Measurements from ENCODE around the gene CLEC12A. TPM values are rescaled to one million over a fixed set of nuclear protein-coding genes. Genes with fewer than 3 reads are reported as not detected.

Gene CLEC12A
- total RNA-seq, 1 donor from 2014 or later, result not detected

GRCh38 chr12:9977916-9978315 lies 6.7 kb downstream of the CLEC12A start:
- Mint-ChIP-seq H3K9me3 (ENCODE audit: unreplicated experiment) (peaks cover 4% of the 10 kb centered on the region), H3K4me3 (ENCODE audit: unreplicated experiment) (no peak overlapping the region), H3K27ac (ENCODE audit: unreplicated experiment) (no peak overlapping the region), H3K36me3 (ENCODE audit: unreplicated experiment) (no peaks in the 10 kb centered on the region), H3K27me3 (ENCODE audit: unreplicated experiment) (peaks cover 23% of the 10 kb centered on the region), H3K4me1 (ENCODE audit: unreplicated experiment) (no peaks in the 10 kb centered on the region)
- TF ChIP-seq CTCF (IDR thresholded peaks at IDR 0.05), result no peak
- no peak for DNase-seq (ENCODE audit: extremely low spot score, unreplicated experiment)

DNA sequence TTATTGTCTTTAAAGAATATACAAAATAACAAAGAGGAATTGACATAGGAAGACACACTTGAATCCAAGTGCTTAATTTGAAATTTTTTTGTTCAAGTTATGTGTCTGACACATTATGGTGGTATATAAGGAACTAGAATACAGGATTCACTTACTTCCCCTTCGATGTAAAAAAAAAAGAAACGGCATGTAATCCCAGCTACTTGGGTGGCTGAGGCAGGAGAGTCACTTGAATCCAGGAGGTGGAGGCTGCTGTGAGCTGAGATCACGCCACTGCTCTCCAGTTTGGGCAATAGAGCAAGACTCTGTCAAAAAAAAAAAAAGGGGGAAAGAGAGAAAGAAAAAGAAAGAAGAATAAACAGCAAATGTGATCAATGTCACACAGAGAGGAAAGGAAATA lies 8.9 kb downstream of the CLEC12A start:
- Mint-ChIP-seq H3K9me3 (ENCODE audit: unreplicated experiment) (peaks cover 2% of the 10 kb centered on the region), H3K27me3 (ENCODE audit: unreplicated experiment) (peaks cover 22% of the 10 kb centered on the region), H3K4me1 (ENCODE audit: unreplicated experiment) (no peaks in the 10 kb centered on the region), H3K27ac (ENCODE audit: unreplicated experiment) (no peak overlapping the region), H3K4me3 (ENCODE audit: unreplicated experiment) (no peak overlapping the region), H3K36me3 (ENCODE audit: unreplicated experiment) (no peaks in the 10 kb centered on the region)
- DNase-seq (ENCODE audit: extremely low spot score, unreplicated experiment), result no peak
- TF ChIP-seq CTCF (IDR thresholded peaks at IDR 0.05), result no peak

DNA sequence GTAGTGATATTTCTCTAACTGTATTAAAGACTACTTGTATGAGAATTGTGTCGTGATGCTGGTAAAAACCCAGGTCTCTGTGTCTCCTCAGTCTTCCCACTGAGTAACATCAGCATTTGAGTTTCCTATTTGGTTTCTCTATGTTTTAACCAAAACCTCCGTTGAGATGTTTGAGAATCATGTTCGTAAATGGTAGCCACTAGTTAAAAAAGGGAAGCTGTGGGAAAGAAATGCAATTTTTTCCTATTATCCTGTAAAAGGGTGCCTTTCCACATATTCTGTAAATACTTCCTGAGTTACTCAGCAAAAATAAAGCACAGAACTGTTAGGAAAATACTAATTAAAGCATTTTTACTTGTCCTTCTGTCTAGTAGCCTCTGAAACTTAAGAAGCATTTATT lies 20.7 kb downstream of the CLEC12A start:
- Mint-ChIP-seq H3K9me3 (ENCODE audit: unreplicated experiment) (no peaks in the 10 kb centered on the region), H3K27ac (ENCODE audit: unreplicated experiment) (no peak overlapping the region), H3K27me3 (ENCODE audit: unreplicated experiment) (peaks cover 15% of the 10 kb centered on the region), H3K4me1 (ENCODE audit: unreplicated experiment) (no peaks in the 10 kb centered on the region), H3K36me3 (ENCODE audit: unreplicated experiment) (no peaks in the 10 kb centered on the region), H3K4me3 (ENCODE audit: unreplicated experiment) (no peak overlapping the region)
- TF ChIP-seq CTCF (IDR thresholded peaks at IDR 0.05), result no peak
- DNase-seq (ENCODE audit: extremely low spot score, unreplicated experiment), result no peak

DNA sequence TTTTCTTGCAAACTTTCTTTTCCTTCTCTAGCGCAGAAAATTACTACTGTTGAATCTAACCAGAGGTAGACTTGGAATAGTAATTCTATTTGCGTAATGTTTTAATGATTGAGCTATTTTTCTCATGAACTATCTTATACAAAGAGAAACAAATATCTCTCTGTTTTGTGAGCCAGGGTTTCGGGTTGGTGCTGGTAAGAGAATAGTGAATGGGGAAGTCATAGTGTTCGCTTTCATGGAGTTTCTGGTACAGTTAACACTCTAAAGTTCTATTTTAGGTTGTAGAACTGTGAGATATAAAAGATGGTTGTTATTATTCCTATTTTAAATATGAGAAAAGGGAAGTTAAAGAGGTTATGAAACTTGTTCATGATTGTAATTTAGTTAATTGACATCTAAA lies 21.1 kb downstream of the CLEC12A start:
- H3K4me3 Mint-ChIP-seq (ENCODE audit: unreplicated experiment), result no peak overlapping the region
- no peaks in the 10 kb centered on the region for H3K4me1 Mint-ChIP-seq (ENCODE audit: unreplicated experiment)
- TF ChIP-seq CTCF (IDR thresholded peaks at IDR 0.05), result no peak
- peaks cover 15% of the 10 kb centered on the region for H3K27me3 Mint-ChIP-seq (ENCODE audit: unreplicated experiment)
- no peak overlapping the region for H3K27ac Mint-ChIP-seq (ENCODE audit: unreplicated experiment)
- H3K36me3 Mint-ChIP-seq (ENCODE audit: unreplicated experiment), result no peaks in the 10 kb centered on the region
- H3K9me3 Mint-ChIP-seq (ENCODE audit: unreplicated experiment), result no peaks in the 10 kb centered on the region
- DNase-seq (ENCODE audit: extremely low spot score, unreplicated experiment), result no peak

- TF ChIP-seq CTCF (IDR thresholded peaks at IDR 0.05), result no peak
- Mint-ChIP-seq H3K4me3 (ENCODE audit: unreplicated experiment) (no peak within 1 kb of the TSS), H3K9me3 (ENCODE audit: unreplicated experiment) (no peaks in the 10 kb centered on the region), H3K27ac (ENCODE audit: unreplicated experiment) (no peak within 1 kb of the TSS), H3K36me3 (ENCODE audit: unreplicated experiment) (no peaks in the 10 kb centered on the region), H3K27me3 (ENCODE audit: unreplicated experiment) (peaks cover 27% of the 10 kb centered on the region), H3K4me1 (ENCODE audit: unreplicated experiment) (no peaks in the 10 kb centered on the region)
- no peak for DNase-seq (ENCODE audit: extremely low spot score, unreplicated experiment)
Observed at GRCh38 chr12:9999016-9999415, 27.8 kb downstream of the CLEC12A start, which contains the start of gene CLEC1B. Gene CLEC1B (minus strand): TSS chr12:9999121. CDS start chr12:9999100, 21 bp downstream.
